Astrocyte (in vitro differentiated cells and primary cell): Measurements from ENCODE around the gene GPAT3. TPM values are rescaled to one million over a fixed set of nuclear protein-coding genes. Genes with fewer than 3 reads are reported as not detected.
A peak's percentile ranks its signal among the peaks of the same experiment; 100 is the strongest.

Source experiments
- DNase-seq: peaks from one replicate; pipeline ENCODE4 v3.0.0-alpha.2; 2010; ENCODE audit warnings: low read depth
- FAIRE-seq: peaks from 2 replicates; lab custom pipeline; 2011; peaks lifted over from hg19 to GRCh38; lab: Jason Lieb, UNC
- H2AFZ ChIP-seq: 2 replicates; pipeline ENCODE4 v1.6.0; 2012; ENCODE audit warnings: low read depth, low read length, inconsistent platforms
- H3K27ac ChIP-seq: 2 replicates; pipeline ENCODE4 v1.5.1; 2011; ENCODE audit warnings: low read depth, low read length, inconsistent platforms
- H3K27me3 ChIP-seq: 2 replicates; pipeline ENCODE4 v1.6.0; 2011; ENCODE audit warnings: low read length, inconsistent platforms; ENCODE audit not compliant: insufficient read depth
- H3K36me3 ChIP-seq: 2 replicates; pipeline ENCODE4 v1.5.1; 2011; ENCODE audit warnings: low read length, inconsistent platforms; ENCODE audit not compliant: insufficient read depth
- H3K4me1 ChIP-seq: 2 replicates; pipeline ENCODE4 v1.5.1; 2011; ENCODE audit warnings: low read length, inconsistent platforms; ENCODE audit not compliant: insufficient read depth
- H3K4me2 ChIP-seq: 2 replicates; pipeline ENCODE4 v1.6.0; 2012; ENCODE audit warnings: low read length, inconsistent platforms
- H3K4me3 ChIP-seq: 2 replicates; pipeline ENCODE4 v1.5.1; 2011; ENCODE audit warnings: low read depth, mild to moderate bottlenecking, low read length, inconsistent platforms; ENCODE audit not compliant: insufficient read depth
- H3K79me2 ChIP-seq: 2 replicates; pipeline ENCODE4 v1.6.0; 2012; ENCODE audit warnings: mild to moderate bottlenecking, low read length, inconsistent platforms; ENCODE audit not compliant: insufficient read depth
- H3K9ac ChIP-seq: 2 replicates; pipeline ENCODE4 v1.6.0; 2012; ENCODE audit warnings: mild to moderate bottlenecking, low read length, inconsistent platforms
- H3K9me3 ChIP-seq: 2 replicates; pipeline ENCODE4 v1.5.1; 2012; ENCODE audit warnings: low read depth, mild to moderate bottlenecking, low read length, inconsistent platforms; ENCODE audit not compliant: insufficient read depth
- H4K20me1 ChIP-seq: 2 replicates; pipeline ENCODE4 v1.6.0; 2012; ENCODE audit warnings: low read length, inconsistent platforms; ENCODE audit not compliant: insufficient read depth
- H3K27ac Mint-ChIP-seq: one replicate; pipeline ENCODE4 v1.8.0; 2021; ENCODE audit warnings: mild to moderate bottlenecking, mixed read lengths; ENCODE audit not compliant: unreplicated experiment
- H3K27me3 Mint-ChIP-seq: one replicate; pipeline ENCODE4 v1.8.0; 2021; ENCODE audit warnings: low read depth, mixed read lengths; ENCODE audit not compliant: unreplicated experiment
- H3K36me3 Mint-ChIP-seq: one replicate; pipeline ENCODE4 v1.8.0; 2021; ENCODE audit warnings: low read depth, mixed read lengths; ENCODE audit not compliant: unreplicated experiment
- H3K4me1 Mint-ChIP-seq: one replicate; pipeline ENCODE4 v1.8.0; 2021; ENCODE audit warnings: low read depth, mixed read lengths; ENCODE audit not compliant: unreplicated experiment
- H3K4me3 Mint-ChIP-seq: one replicate; pipeline ENCODE4 v1.8.0; 2021; ENCODE audit warnings: mild to moderate bottlenecking, moderate library complexity, mixed read lengths; ENCODE audit not compliant: unreplicated experiment
- H3K9me3 Mint-ChIP-seq: one replicate; pipeline ENCODE4 v1.8.0; 2021; ENCODE audit warnings: mild to moderate bottlenecking, mixed read lengths; ENCODE audit not compliant: unreplicated experiment
- EZH2 ChIP-seq: IDR thresholded peaks from 2 replicates; pipeline ENCODE4 v1.6.1; 2012; ENCODE audit warnings: mild to moderate bottlenecking, low read length, inconsistent platforms; ENCODE audit not compliant: insufficient read depth
- total RNA-seq: library from RNA; stranded (reverse); gene quantifications from 2 replicates; pipeline ENCODE4 v1.2.1, GENCODE V29; 2021
- TF ChIP-seq, protein P1 (sequence below): IDR thresholded peaks from 2 replicates; pipeline ENCODE4 v1.5.1; 2011; ENCODE audit warnings: low read depth, mild to moderate bottlenecking, inconsistent platforms, low read length, moderate library complexity; ENCODE audit not compliant: insufficient read depth

The GPAT3 gene
- total RNA-seq, 1 donor from 2014 or later: 0.39 TPM

DNA sequence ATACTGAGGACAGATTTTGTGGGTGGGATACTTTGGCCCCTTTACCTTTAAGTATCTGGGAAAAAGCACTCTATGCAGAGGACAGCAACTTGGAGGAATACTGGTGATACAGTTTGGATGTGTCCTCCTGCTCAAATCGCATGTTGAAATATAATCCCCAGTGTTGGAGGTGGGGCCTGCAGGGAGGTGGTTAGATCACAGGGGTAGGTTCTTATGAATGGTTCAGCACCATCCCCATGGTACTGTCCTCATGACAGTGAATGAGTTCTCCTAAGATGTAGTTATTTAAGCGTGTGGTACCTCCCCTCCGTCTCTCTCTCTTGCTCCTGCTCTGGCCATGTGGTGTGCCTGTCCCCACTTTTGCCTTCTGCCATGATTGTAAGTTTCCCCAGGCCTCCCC lies 24.6 kb downstream of the GPAT3 start:
- Histone ChIP-seq H3K4me3 (no peak overlapping the region), H3K4me1 (peaks cover 5% of the 10 kb centered on the region), H3K9ac (no peak overlapping the region), H3K4me2 (no peak overlapping the region), H3K36me3 (no peaks in the 10 kb centered on the region), H3K79me2 (no peaks in the 10 kb centered on the region), H3K27ac (no peak overlapping the region), H3K9me3 (no peaks in the 10 kb centered on the region), H2AFZ (no peak overlapping the region), H4K20me1 (no peaks in the 10 kb centered on the region), H3K27me3 (no peaks in the 10 kb centered on the region)
- no peak for DNase-seq
- Mint-ChIP-seq H3K27ac (no peak overlapping the region), H3K4me1 (peaks cover 12% of the 10 kb centered on the region), H3K9me3 (no peaks in the 10 kb centered on the region), H3K4me3 (no peak overlapping the region), H3K27me3 (no peaks in the 10 kb centered on the region), H3K36me3 (no peaks in the 10 kb centered on the region)
- TF ChIP-seq, protein P1, sequence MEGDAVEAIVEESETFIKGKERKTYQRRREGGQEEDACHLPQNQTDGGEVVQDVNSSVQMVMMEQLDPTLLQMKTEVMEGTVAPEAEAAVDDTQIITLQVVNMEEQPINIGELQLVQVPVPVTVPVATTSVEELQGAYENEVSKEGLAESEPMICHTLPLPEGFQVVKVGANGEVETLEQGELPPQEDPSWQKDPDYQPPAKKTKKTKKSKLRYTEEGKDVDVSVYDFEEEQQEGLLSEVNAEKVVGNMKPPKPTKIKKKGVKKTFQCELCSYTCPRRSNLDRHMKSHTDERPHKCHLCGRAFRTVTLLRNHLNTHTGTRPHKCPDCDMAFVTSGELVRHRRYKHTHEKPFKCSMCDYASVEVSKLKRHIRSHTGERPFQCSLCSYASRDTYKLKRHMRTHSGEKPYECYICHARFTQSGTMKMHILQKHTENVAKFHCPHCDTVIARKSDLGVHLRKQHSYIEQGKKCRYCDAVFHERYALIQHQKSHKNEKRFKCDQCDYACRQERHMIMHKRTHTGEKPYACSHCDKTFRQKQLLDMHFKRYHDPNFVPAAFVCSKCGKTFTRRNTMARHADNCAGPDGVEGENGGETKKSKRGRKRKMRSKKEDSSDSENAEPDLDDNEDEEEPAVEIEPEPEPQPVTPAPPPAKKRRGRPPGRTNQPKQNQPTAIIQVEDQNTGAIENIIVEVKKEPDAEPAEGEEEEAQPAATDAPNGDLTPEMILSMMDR: no peak
- TF ChIP-seq EZH2: no peak
- FAIRE-seq: no peak

DNA sequence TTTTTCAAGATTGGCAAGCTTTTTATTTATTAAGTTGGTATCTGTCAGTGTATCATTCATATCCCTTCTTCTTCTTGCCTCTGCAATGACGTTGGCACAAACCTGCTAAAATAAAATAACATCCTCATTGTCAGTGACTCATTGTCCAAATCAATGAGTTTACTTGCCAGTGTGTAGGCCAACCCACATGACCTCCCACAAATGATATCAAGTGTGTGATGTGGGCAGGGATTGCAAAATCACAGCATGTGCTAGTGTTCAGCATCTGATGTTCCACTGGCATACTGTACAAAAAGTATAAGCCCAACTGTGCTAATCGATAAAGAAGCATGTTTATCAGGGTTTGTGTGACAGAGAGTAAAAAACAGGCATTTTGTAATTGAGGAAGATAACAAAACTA lies 25.5 kb downstream of the GPAT3 start:
- TF ChIP-seq EZH2: no peak
- TF ChIP-seq, protein P1: no peak
- Histone ChIP-seq H3K79me2 (no peaks in the 10 kb centered on the region), H3K9me3 (no peaks in the 10 kb centered on the region), H3K36me3 (no peaks in the 10 kb centered on the region), H3K27me3 (no peaks in the 10 kb centered on the region), H3K4me1 (peaks cover 5% of the 10 kb centered on the region), H4K20me1 (no peaks in the 10 kb centered on the region), H2AFZ (no peak overlapping the region), H3K4me2 (no peak overlapping the region), H3K4me3 (no peak overlapping the region), H3K27ac (no peak overlapping the region), H3K9ac (no peak overlapping the region)
- Mint-ChIP-seq H3K27ac (no peak overlapping the region), H3K27me3 (no peaks in the 10 kb centered on the region), H3K4me3 (no peak overlapping the region), H3K4me1 (peaks cover 12% of the 10 kb centered on the region), H3K36me3 (no peaks in the 10 kb centered on the region), H3K9me3 (no peaks in the 10 kb centered on the region)
- DNase-seq: peak; percentile 67
- no peak for FAIRE-seq

DNA sequence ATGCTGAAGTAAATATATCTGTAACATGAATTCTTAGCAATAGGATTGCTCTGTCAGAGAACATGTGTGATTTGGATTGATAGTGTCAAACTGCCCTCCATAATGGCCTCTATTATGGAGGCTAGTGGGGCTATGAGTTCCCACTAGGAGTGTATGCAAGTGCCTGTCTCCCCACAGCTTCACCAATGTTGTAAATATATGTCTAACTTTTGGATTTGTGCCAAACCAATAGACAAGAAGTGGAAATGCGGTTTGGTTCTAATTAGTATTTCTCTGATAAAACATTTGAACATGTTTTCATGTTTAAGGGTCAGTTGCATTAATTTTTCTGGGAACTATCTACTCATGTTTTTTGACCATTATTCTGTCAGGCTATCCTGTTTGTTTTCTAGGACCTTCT lies 28.1 kb downstream of the GPAT3 start:
- H2AFZ ChIP-seq: no peak overlapping the region
- H3K36me3 ChIP-seq: no peaks in the 10 kb centered on the region
- H3K79me2 ChIP-seq: no peaks in the 10 kb centered on the region
- H3K9me3 ChIP-seq: no peaks in the 10 kb centered on the region
- Mint-ChIP-seq H3K27ac (no peak overlapping the region), H3K27me3 (no peaks in the 10 kb centered on the region), H3K4me1 (peaks cover 3% of the 10 kb centered on the region), H3K36me3 (no peaks in the 10 kb centered on the region), H3K4me3 (no peak overlapping the region), H3K9me3 (no peaks in the 10 kb centered on the region)
- H3K4me3 ChIP-seq: no peak overlapping the region
- H3K9ac ChIP-seq: no peak overlapping the region
- no peak overlapping the region for H3K27ac ChIP-seq
- no peaks in the 10 kb centered on the region for H3K4me1 ChIP-seq
- H3K27me3 ChIP-seq: no peaks in the 10 kb centered on the region
- no peaks in the 10 kb centered on the region for H4K20me1 ChIP-seq
- no peak overlapping the region for H3K4me2 ChIP-seq
- TF ChIP-seq, protein P1: no peak
- no peak for TF ChIP-seq EZH2
- FAIRE-seq: no peak
- DNase-seq: no peak
